AG09309 (cell line): Measurements from ENCODE around the gene RAD51B.

Source experiments
- DNase-seq: peaks from one replicate; pipeline ENCODE4 v3.0.0-alpha.2; 2010; ENCODE audit warnings: low read depth
- H3K4me3 ChIP-seq: 2 replicates; pipeline ENCODE4 v1.5.1; 2011; ENCODE audit warnings: mild to moderate bottlenecking, low read depth, low read length, moderate library complexity; ENCODE audit not compliant: control insufficient read depth
- TF ChIP-seq, protein P1 (sequence below): IDR thresholded peaks from 2 replicates; pipeline ENCODE4 v1.5.1; 2011; ENCODE audit warnings: mild to moderate bottlenecking, low read depth, low read length, inconsistent platforms; ENCODE audit not compliant: insufficient read depth, control insufficient read depth; ENCODE audit errors: missing control alignments

Gene RAD51B

DNA sequence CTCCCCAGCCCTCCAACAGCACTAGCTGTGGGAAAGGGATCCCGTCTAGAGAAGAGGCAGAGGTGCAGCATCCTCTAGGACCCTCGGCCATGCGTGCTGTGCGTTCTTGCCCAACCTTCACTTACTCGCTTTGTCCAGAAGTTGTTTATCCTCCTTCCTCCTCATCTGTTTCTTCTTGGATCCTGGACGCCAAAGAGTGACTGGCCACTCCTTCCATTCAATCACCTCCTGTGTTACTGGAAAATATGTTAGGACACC is 832.8 kb downstream of the RAD51B start:
- TF ChIP-seq, protein P1, sequence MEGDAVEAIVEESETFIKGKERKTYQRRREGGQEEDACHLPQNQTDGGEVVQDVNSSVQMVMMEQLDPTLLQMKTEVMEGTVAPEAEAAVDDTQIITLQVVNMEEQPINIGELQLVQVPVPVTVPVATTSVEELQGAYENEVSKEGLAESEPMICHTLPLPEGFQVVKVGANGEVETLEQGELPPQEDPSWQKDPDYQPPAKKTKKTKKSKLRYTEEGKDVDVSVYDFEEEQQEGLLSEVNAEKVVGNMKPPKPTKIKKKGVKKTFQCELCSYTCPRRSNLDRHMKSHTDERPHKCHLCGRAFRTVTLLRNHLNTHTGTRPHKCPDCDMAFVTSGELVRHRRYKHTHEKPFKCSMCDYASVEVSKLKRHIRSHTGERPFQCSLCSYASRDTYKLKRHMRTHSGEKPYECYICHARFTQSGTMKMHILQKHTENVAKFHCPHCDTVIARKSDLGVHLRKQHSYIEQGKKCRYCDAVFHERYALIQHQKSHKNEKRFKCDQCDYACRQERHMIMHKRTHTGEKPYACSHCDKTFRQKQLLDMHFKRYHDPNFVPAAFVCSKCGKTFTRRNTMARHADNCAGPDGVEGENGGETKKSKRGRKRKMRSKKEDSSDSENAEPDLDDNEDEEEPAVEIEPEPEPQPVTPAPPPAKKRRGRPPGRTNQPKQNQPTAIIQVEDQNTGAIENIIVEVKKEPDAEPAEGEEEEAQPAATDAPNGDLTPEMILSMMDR = no peak
- DNase-seq = no peak
- no peak overlapping the region for H3K4me3 ChIP-seq

GRCh38 chr14:68653108-68653507 is 833.5 kb downstream of the RAD51B start:
- TF ChIP-seq, protein P1 = no peak
- DNase-seq = no peak

DNA sequence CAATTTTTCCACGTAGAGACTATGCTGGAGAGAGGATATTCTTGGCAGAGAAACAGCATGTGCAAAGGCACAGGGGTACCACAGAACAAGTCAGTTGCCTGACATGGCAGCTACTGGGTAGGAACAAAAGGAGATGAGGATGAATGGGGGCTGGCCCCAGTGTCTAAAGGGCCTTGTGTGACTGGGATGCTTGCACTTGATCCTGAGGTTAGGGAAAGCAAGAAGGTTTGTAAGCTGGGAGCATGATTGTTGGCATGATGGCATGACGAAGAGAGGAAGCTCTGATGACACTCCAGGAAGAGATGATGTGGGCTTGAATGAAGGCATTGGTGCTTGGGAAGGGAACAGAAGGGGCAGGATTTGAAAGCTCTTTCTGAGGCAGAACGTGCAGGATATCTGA is 834.2 kb downstream of the RAD51B start:
- H3K4me3 ChIP-seq = no peak overlapping the region
- no peak for DNase-seq
- TF ChIP-seq, protein P1 = no peak

More at GRCh38 chr14:68653108-68653507, 833.5 kb downstream of the RAD51B start:
- H3K4me3 ChIP-seq = no peak overlapping the region

DNA sequence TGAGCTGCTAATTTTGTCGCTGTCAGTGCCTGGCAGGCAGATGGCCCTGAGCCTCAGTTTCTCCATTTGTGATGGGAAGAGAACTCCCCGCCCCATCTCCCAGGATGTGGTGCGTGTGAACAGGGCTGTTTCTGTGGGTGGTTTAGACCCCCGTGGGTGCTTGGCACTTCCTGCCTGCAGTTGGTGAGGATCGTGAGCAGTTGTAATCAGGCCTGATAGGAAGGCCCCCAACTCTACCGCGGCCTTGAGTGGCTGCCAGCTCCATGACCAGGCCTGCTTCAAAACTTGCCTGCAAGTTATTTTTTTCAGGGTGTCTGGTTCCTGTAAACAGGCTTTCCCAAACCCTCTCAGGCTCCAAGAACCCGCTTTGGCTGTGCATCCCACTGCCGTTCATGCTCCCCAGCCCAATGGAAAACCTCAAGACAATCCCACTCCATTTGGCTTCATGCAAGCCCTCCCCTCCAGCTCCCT is 834.9 kb downstream of the RAD51B start:
- no peak overlapping the region for H3K4me3 ChIP-seq
- DNase-seq = no peak
- TF ChIP-seq, protein P1 = no peak

GRCh38 chr14:68655021-68655831 is 835.6 kb downstream of the RAD51B start:
- DNase-seq = no peak
- no peak overlapping the region for H3K4me3 ChIP-seq
- TF ChIP-seq, protein P1 = no peak

DNA sequence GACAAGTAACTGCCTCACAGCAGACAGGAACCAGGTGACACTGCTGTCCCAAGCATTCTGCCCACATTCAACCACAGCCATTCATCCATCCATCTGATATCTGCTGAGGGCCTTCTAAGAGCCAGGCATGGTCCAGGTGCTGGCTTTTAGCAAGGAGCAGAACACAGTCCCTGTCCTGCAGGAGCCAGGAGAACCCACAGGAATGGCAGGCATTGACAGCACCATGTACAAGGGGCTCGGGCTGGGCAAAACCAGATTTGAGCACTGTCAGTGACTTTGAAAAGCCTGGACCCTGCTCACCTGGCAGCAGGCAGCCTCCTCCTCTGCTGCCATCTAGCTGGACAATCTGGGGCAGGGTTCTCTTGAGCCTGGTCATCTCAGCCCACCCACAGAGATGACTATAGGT is 836.3 kb downstream of the RAD51B start:
- no peak for DNase-seq
- no peak overlapping the region for H3K4me3 ChIP-seq
- TF ChIP-seq, protein P1 = peak; percentile 7

GRCh38 chr14:68656452-68656851 is 836.9 kb downstream of the RAD51B start:
- no peak overlapping the region for H3K4me3 ChIP-seq
- DNase-seq = no peak
- TF ChIP-seq, protein P1 = no peak
